NCI-H2227 (cell line): ENCODE data around the gene SIRT7.
A peak's percentile ranks its signal among the peaks of the same experiment; 100 is the strongest.

Source experiments
- DNase-seq: peaks from one replicate; lab custom pipeline; 2025; ENCODE audit not compliant: unreplicated experiment; lab: John Stamatoyannopoulos, UW

Gene SIRT7

GRCh38 chr17:81917565-81918332, at the start of gene SIRT7:
TSS of gene SIRT7 (minus strand) at chr17:81918176. CDS start at chr17:81918131, 45 bp downstream.
- DNase-seq = peak; percentile 91

- DNase-seq = no peak
These were observed 49.2 kb upstream of the SIRT7 start for GRCh38 chr17:81967244-81967532.

GRCh38 chr17:81966343-81967243, 48.6 kb upstream of the SIRT7 start:
- DNase-seq = peak; percentile 84

GRCh38 chr17:81964081-81964849, 46.3 kb upstream of the SIRT7 start:
- DNase-seq = no peak

- DNase-seq = no peak
These were observed 44.8 kb upstream of the SIRT7 start for GRCh38 chr17:81962499-81963441.

- DNase-seq = no peak
These were observed 43.8 kb upstream of the SIRT7 start for GRCh38 chr17:81961521-81962498.

- DNase-seq = peak; percentile 77
These were observed 43.1 kb upstream of the SIRT7 start, which contains the start of gene NOTUM for GRCh38 chr17:81961087-81961511. TSS of gene NOTUM (minus strand) at chr17:81961187. CDS start at chr17:81960909, 278 bp downstream.

- no peak for DNase-seq
These were observed 42.4 kb upstream of the SIRT7 start for GRCh38 chr17:81960130-81960958.

GRCh38 chr17:81959362-81960129, 41.6 kb upstream of the SIRT7 start:
- DNase-seq = peak; percentile 70

GRCh38 chr17:81958633-81959342, 40.8 kb upstream of the SIRT7 start:
- DNase-seq = no peak

- no peak for DNase-seq
These were observed 39.9 kb upstream of the SIRT7 start for GRCh38 chr17:81957691-81958432.

GRCh38 chr17:81956607-81957589, 38.9 kb upstream of the SIRT7 start:
- no peak for DNase-seq

GRCh38 chr17:81955756-81956544, 38.0 kb upstream of the SIRT7 start:
- DNase-seq = no peak

- DNase-seq = no peak
These were observed 37.2 kb upstream of the SIRT7 start for GRCh38 chr17:81955058-81955681.
